ENCODE results near the gene CNNM1.

Gene CNNM1

DNA sequence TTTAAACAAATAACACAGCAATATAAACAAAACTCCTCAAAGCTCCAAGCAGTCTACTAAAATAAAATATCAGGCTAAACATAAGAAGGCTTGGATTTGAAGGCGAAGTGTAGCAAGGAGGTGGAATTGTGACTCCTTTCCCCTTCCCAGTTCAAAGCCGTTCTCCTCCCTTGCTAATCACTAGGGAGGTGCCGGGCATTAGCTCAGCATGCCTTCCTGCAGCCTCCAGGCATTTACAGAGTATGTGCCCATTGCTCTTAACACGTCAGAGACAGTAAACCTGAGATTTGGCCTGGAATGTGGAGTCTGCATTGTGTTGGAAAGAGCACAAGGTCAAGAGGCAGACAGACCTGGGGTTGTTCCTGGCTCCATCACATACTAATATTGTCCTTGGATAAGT lies 15.6 kb downstream of the CNNM1 start:
- H3F3A ChIP-seq (ENCODE audit: control insufficient read depth, insufficient read depth), result no peaks in the 10 kb centered on the region
- no peaks in the 10 kb centered on the region for H4K20me1 ChIP-seq (ENCODE audit: control insufficient read depth, insufficient read depth, low read depth, low read length)
- H3K4me2 ChIP-seq (ENCODE audit: low read length), result no peak overlapping the region
- no peak overlapping the region for H3K4me3 ChIP-seq (ENCODE audit: low read length)
- no peaks in the 10 kb centered on the region; the same call in 1 of the 2 replicates for H3K27me3 ChIP-seq (ENCODE audit: control insufficient read depth, low read length)
- H3K4me1 ChIP-seq (ENCODE audit: control insufficient read depth, low read length), result no peaks in the 10 kb centered on the region
- H3K36me3 ChIP-seq (ENCODE audit: control insufficient read depth, low read length), result no peaks in the 10 kb centered on the region
- no peaks in the 10 kb centered on the region for H3K9me2 ChIP-seq (replicated peaks; ENCODE audit: control insufficient read depth, low read length)
- H3K9me3 ChIP-seq (ENCODE audit: control insufficient read depth, insufficient read depth, low read length), result no peaks in the 10 kb centered on the region
- TF ChIP-seq CTCF (IDR thresholded peaks at IDR 0.05; ENCODE audit: low read depth, low read length, poor library complexity, severe bottlenecking), result no peak
- no peak for TF ChIP-seq EZH2phosphoT487 (IDR thresholded peaks at IDR 0.05; ENCODE audit: borderline replicate concordance, low read length)
- H3K79me2 ChIP-seq (ENCODE audit: control insufficient read depth, low read length), result no peaks in the 10 kb centered on the region
- H3K27ac ChIP-seq (ENCODE audit: low read depth, low read length), result no peak overlapping the region

- Histone ChIP-seq H3K4me3 (ENCODE audit: low read length) (no peak overlapping the region), H4K20me1 (ENCODE audit: control insufficient read depth, insufficient read depth, low read depth, low read length) (no peaks in the 10 kb centered on the region), H3K4me1 (ENCODE audit: control insufficient read depth, low read length) (no peaks in the 10 kb centered on the region), H3K4me2 (ENCODE audit: low read length) (no peak overlapping the region), H3K27ac (ENCODE audit: low read depth, low read length) (no peak overlapping the region), H3K9me2 (replicated peaks; ENCODE audit: control insufficient read depth, low read length) (no peaks in the 10 kb centered on the region), H3K36me3 (ENCODE audit: control insufficient read depth, low read length) (no peaks in the 10 kb centered on the region), H3K9me3 (ENCODE audit: control insufficient read depth, insufficient read depth, low read length) (no peaks in the 10 kb centered on the region), H3K79me2 (ENCODE audit: control insufficient read depth, low read length) (no peaks in the 10 kb centered on the region), H3K27me3 (ENCODE audit: control insufficient read depth, low read length) (no peaks in the 10 kb centered on the region; the same call in 1 of the 2 replicates), H3F3A (ENCODE audit: control insufficient read depth, insufficient read depth) (no peaks in the 10 kb centered on the region)
- TF ChIP-seq EZH2phosphoT487 (IDR thresholded peaks at IDR 0.05; ENCODE audit: borderline replicate concordance, low read length) (no peak), CTCF (IDR thresholded peaks at IDR 0.05; ENCODE audit: low read depth, low read length, poor library complexity, severe bottlenecking) (no peak)
Measured at GRCh38 chr10:99345350-99345749, 16.2 kb downstream of the CNNM1 start.

DNA sequence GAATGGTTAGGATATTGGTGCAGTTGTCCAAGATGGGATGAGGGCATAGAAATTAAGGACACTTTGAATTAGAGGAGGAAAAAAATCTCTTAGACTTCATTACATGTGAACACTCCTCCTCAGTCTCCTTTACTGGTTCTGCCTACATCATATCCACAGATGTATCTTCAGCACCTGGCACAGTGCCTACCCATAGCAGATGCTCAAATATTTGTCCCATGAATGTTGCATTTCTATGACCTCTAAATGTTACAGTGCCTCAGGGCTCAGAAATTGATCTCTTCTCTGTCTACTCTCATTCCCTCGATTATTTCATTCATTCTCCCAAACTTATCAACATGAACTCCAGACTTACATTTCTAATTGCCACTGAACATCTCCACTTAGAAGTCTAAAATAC lies 17.1 kb downstream of the CNNM1 start:
- Histone ChIP-seq H3K79me2 (ENCODE audit: control insufficient read depth, low read length) (no peaks in the 10 kb centered on the region), H3K4me2 (ENCODE audit: low read length) (no peak overlapping the region), H3K4me1 (ENCODE audit: control insufficient read depth, low read length) (no peaks in the 10 kb centered on the region), H3K27me3 (ENCODE audit: control insufficient read depth, low read length) (no peaks in the 10 kb centered on the region; the same call in 1 of the 2 replicates), H3K9me3 (ENCODE audit: control insufficient read depth, insufficient read depth, low read length) (no peaks in the 10 kb centered on the region), H4K20me1 (ENCODE audit: control insufficient read depth, insufficient read depth, low read depth, low read length) (no peaks in the 10 kb centered on the region), H3K9me2 (replicated peaks; ENCODE audit: control insufficient read depth, low read length) (no peaks in the 10 kb centered on the region), H3K36me3 (ENCODE audit: control insufficient read depth, low read length) (no peaks in the 10 kb centered on the region), H3K4me3 (ENCODE audit: low read length) (no peak overlapping the region), H3F3A (ENCODE audit: control insufficient read depth, insufficient read depth) (no peaks in the 10 kb centered on the region), H3K27ac (ENCODE audit: low read depth, low read length) (no peak overlapping the region)
- no peak for TF ChIP-seq EZH2phosphoT487 (IDR thresholded peaks at IDR 0.05; ENCODE audit: borderline replicate concordance, low read length)
- TF ChIP-seq CTCF (IDR thresholded peaks at IDR 0.05; ENCODE audit: low read depth, low read length, poor library complexity, severe bottlenecking), result no peak
